Esophagus muscularis mucosa (tissue), 4 donors: ENCODE measurements around the gene TMEM250. TPM values are rescaled to one million over a fixed set of nuclear protein-coding genes. Genes with fewer than 3 reads are reported as not detected.
A peak's percentile ranks its signal among the peaks of the same experiment; 100 is the strongest.

Experiments
- DNase-seq: peaks from one replicate; pipeline ENCODE4 v3.0.0-alpha.2; 2017; ENCODE audit errors: extremely low spot score
- H3K27ac ChIP-seq, 4 donors: fragments of 200-600 bp; sonication (generic); replicated peaks in 1 of 4; 1 replicate in 3 of 4; 2 replicates in 1 of 4; pipeline ENCODE4 v1.5.1; 2016 to 2019; ENCODE audit warnings: mild to moderate bottlenecking in 1 of 4
- H3K27me3 ChIP-seq, 4 donors: fragments of 200-600 bp; sonication (generic); one replicate each; pipeline versions ENCODE4 v1.5.1 to v1.6.0; 2016 to 2019
- H3K36me3 ChIP-seq, 4 donors: fragments of 200-600 bp; sonication (generic); one replicate each; pipeline ENCODE4 v1.5.1; 2016 to 2019
- H3K4me1 ChIP-seq, 4 donors: fragments of 200-600 bp; sonication (generic); one replicate each; pipeline ENCODE4 v1.5.1; 2016 to 2019
- H3K4me3 ChIP-seq, 4 donors: fragments of 200-600 bp; sonication (generic); 1 replicate in 2 of 4; 2 replicates in 2 of 4; pipeline ENCODE4 v1.5.1; 2016 to 2019; ENCODE audit warnings: mild to moderate bottlenecking in 4 of 4, moderate library complexity in 1 of 4
- H3K9me3 ChIP-seq, 4 donors: fragments of 200-600 bp; sonication (generic); 1 replicate in 3 of 4; 2 replicates in 1 of 4; pipeline ENCODE4 v1.5.1; 2016 to 2019
- EP300 ChIP-seq: sonication (generic); formaldehyde crosslinking; IDR thresholded peaks from one replicate; pipeline ENCODE4 v1.6.1; 2017; ENCODE audit warnings: antibody characterized with exemption
- POLR2A ChIP-seq: fragments of 450-650 bp; IDR thresholded peaks from one replicate; pipeline ENCODE4 v1.6.1; 2017; ENCODE audit warnings: antibody characterized with exemption, moderate library complexity, mild to moderate bottlenecking, low read depth
- POLR2AphosphoS5 ChIP-seq, 2 donors: sonication (generic); formaldehyde crosslinking; IDR thresholded peaks; one replicate each; pipeline ENCODE4 v1.6.1; 2017; ENCODE audit warnings: antibody characterized with exemption in 2 of 2
- WGBS: methylation state at CpG from one replicate; pipeline ENCODE4 v1.1.5; 2018; 5-methylcytosine and 5-hydroxymethylcytosine counted together
- intact Hi-C: fragments of 100-400 bp; cut with DNase I; formaldehyde crosslinking; loops from one replicate; pipeline ENCODE4 v1.15.1; 2023
- total RNA-seq, 4 donors: library from RNA; depleted of rRNA; stranded (reverse); fragments of >200 nt; gene quantifications; one replicate each; pipeline versions ENCODE4 v1.1.0 to v1.2.1, GENCODE V29; 2016
- TF ChIP-seq, protein P1 (sequence below), 3 experiments: fragments of 200-600 bp in 2 of 3; fragments of 450-650 bp in 1 of 3; sonication (generic) in 2 of 3; IDR thresholded peaks; one replicate each; pipeline ENCODE4 v1.5.1; 2017 to 2019; ENCODE audit warnings: antibody characterized with exemption in 3 of 3, mild to moderate bottlenecking in 2 of 3, moderate library complexity in 1 of 3

Gene TMEM250
- total RNA-seq, result 10 to 100 TPM; 33.6 to 77.6 (median 59.4) TPM

GRCh38 chr9:136118320-136119060 lies at the start of gene TMEM250:
TMEM250 (minus strand) TSS chr9:136118875; CDS start chr9:136116900, 1,975 bp downstream.
- no peaks in the 10 kb centered on the region for H3K9me3 ChIP-seq
- H3K27ac ChIP-seq, result peak within 1 kb of the TSS; percentile 93 to 100 (median 96)
- no peak for TF ChIP-seq EP300
- TF ChIP-seq, protein P1, sequence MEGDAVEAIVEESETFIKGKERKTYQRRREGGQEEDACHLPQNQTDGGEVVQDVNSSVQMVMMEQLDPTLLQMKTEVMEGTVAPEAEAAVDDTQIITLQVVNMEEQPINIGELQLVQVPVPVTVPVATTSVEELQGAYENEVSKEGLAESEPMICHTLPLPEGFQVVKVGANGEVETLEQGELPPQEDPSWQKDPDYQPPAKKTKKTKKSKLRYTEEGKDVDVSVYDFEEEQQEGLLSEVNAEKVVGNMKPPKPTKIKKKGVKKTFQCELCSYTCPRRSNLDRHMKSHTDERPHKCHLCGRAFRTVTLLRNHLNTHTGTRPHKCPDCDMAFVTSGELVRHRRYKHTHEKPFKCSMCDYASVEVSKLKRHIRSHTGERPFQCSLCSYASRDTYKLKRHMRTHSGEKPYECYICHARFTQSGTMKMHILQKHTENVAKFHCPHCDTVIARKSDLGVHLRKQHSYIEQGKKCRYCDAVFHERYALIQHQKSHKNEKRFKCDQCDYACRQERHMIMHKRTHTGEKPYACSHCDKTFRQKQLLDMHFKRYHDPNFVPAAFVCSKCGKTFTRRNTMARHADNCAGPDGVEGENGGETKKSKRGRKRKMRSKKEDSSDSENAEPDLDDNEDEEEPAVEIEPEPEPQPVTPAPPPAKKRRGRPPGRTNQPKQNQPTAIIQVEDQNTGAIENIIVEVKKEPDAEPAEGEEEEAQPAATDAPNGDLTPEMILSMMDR (IDR thresholded peaks at IDR 0.05), result peak in 2 of 3 experiments; percentile 23 to 34
- TF ChIP-seq POLR2AphosphoS5 (IDR thresholded peaks at IDR 0.05), result peak; percentile 96 to 98
- 0% methylated on average over 9 of the region's 112 CpGs for WGBS
- H3K4me3 ChIP-seq, result peak within 1 kb of the TSS; percentile 76 to 91 (median 88)
- H3K36me3 ChIP-seq, result peaks cover 16 to 33% (median 24%) of the 10 kb centered on the region in 4 donors
- H3K27me3 ChIP-seq, result peaks cover 0 to 4% (median 0%) of the 10 kb centered on the region in 4 donors
- peak; percentile 97 for DNase-seq
- peaks cover 31 to 57% (median 47%) of the 10 kb centered on the region in 4 donors for H3K4me1 ChIP-seq
- intact Hi-C loops, result loop anchor here (10.0 kb wide), 1 partner anchor 124 kb away; no protein-coding TSS in a partner anchor

DNA sequence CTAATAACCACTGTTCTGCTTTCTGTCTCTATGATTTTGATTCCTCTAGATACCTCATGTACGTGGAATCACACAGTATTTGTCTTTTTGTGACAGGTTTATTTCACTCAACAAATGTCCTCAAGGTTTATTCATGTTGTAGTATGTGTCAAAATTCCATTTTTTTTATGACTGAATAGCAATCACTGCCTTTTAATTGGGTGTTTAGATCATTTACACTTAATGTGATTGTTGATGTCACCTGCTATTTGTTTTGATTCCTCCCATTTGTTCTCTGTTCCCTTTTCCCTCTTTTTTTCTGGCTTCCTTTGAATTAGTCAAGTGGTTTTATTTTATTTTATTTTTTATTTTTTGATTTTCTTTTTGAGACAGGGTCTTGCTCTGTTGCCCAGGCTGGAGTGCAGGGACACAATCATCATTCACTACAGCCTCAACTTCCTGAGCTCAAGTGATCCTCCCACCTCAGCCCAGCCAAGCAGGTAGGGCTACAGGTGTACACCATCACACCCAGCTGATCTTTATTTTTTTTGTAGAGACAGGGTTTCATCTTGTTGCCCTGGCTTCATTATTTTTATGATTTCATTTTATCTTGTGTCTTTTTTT lies 44.7 kb upstream of the TMEM250 start:
- Histone ChIP-seq H3K27me3 (peaks cover 0 to 40% (median 0%) of the 10 kb centered on the region in 4 donors), H3K9me3 (peaks cover 0 to 11% (median 6%) of the 10 kb centered on the region in 4 donors), H3K4me3 (no peak overlapping the region), H3K4me1 (no peaks in the 10 kb centered on the region), H3K36me3 (no peaks in the 10 kb centered on the region), H3K27ac (no peak overlapping the region)
- no peak for TF ChIP-seq POLR2A
- intact Hi-C loops, result no loop called here
- no peak for DNase-seq
- 35% methylated on average over 1 of the region's 1 CpG for WGBS

- no peaks in the 10 kb centered on the region for H3K4me1 ChIP-seq
- H3K4me3 ChIP-seq, result no peak overlapping the region
- intact Hi-C loops, result no loop called here
- TF ChIP-seq POLR2AphosphoS5 (IDR thresholded peaks at IDR 0.05) (no peak), EP300 (no peak), POLR2A (no peak)
- TF ChIP-seq, protein P1 (IDR thresholded peaks at IDR 0.05), result no peak
- WGBS, result 73% methylated on average over 9 of the region's 10 CpGs
- H3K36me3 ChIP-seq, result no peaks in the 10 kb centered on the region
- H3K9me3 ChIP-seq, result peaks cover 0 to 11% (median 6%) of the 10 kb centered on the region in 4 donors
- H3K27me3 ChIP-seq, result peaks cover 0 to 59% (median 7%) of the 10 kb centered on the region in 4 donors
- no peak overlapping the region for H3K27ac ChIP-seq
- no peak for DNase-seq
Observed at GRCh38 chr9:136160995-136161610, 42.4 kb upstream of the TMEM250 start.

DNA sequence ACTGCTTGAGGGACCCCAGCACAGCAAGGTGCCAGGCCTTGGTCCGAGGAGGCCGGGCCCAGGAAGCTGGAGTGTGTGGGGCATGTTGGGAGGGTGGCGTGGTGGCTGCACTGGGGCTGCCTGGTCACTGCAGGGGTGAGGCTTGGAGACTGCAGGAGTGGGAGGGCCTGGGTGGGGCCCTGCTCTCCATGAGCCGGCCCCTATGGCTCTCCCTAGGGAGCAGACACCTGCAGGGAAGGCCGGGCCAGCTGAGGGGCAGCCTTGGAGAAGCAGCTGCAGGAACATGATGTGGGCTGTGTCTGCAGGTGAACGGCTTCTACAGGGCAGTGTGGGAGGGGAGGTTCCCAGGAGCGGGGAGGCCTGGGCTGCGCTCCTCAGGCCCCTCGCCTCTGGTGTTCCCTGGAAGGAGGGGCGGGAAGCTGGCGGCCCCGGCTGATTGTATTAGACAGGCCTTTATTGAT lies 41.7 kb upstream of the TMEM250 start:
- no peak overlapping the region for H3K4me3 ChIP-seq
- no peak overlapping the region for H3K27ac ChIP-seq
- no peaks in the 10 kb centered on the region for H3K36me3 ChIP-seq
- DNase-seq, result no peak
- peaks cover 0 to 11% (median 6%) of the 10 kb centered on the region in 4 donors for H3K9me3 ChIP-seq
- TF ChIP-seq, protein P1 (IDR thresholded peaks at IDR 0.05), result no peak
- no peak for TF ChIP-seq POLR2AphosphoS5 (IDR thresholded peaks at IDR 0.05)
- no peak for TF ChIP-seq POLR2A
- TF ChIP-seq EP300, result no peak
- intact Hi-C loops, result no loop called here
- H3K4me1 ChIP-seq, result no peaks in the 10 kb centered on the region
- peaks cover 0 to 66% (median 7%) of the 10 kb centered on the region in 4 donors for H3K27me3 ChIP-seq
- WGBS, result 78% methylated on average over 6 of the region's 12 CpGs

- DNase-seq, result no peak
- WGBS, result no CpG with 5 or more reads among the region's 16 CpGs
- Histone ChIP-seq H3K27me3 (peaks cover 0 to 72% (median 7%) of the 10 kb centered on the region in 4 donors), H3K9me3 (peaks cover 0 to 11% (median 6%) of the 10 kb centered on the region in 4 donors), H3K4me3 (no peak overlapping the region), H3K4me1 (no peaks in the 10 kb centered on the region), H3K36me3 (no peaks in the 10 kb centered on the region), H3K27ac (no peak overlapping the region)
- intact Hi-C loops, result no loop called here
- TF ChIP-seq, protein P1 (IDR thresholded peaks at IDR 0.05), result no peak
- TF ChIP-seq POLR2AphosphoS5 (IDR thresholded peaks at IDR 0.05) (no peak), POLR2A (no peak), EP300 (no peak)
Observed at GRCh38 chr9:136159851-136160250, 41.2 kb upstream of the TMEM250 start.
